ENCODE data around the gene LRRN2. TPM values are rescaled to one million over a fixed set of nuclear protein-coding genes. Genes with fewer than 3 reads are reported as not detected.

The LRRN2 gene
- total and polyA plus RNA-seq, 2 experiments from 2014 or later: 0.74 to 2.6 TPM

- TF ChIP-seq, protein P1, sequence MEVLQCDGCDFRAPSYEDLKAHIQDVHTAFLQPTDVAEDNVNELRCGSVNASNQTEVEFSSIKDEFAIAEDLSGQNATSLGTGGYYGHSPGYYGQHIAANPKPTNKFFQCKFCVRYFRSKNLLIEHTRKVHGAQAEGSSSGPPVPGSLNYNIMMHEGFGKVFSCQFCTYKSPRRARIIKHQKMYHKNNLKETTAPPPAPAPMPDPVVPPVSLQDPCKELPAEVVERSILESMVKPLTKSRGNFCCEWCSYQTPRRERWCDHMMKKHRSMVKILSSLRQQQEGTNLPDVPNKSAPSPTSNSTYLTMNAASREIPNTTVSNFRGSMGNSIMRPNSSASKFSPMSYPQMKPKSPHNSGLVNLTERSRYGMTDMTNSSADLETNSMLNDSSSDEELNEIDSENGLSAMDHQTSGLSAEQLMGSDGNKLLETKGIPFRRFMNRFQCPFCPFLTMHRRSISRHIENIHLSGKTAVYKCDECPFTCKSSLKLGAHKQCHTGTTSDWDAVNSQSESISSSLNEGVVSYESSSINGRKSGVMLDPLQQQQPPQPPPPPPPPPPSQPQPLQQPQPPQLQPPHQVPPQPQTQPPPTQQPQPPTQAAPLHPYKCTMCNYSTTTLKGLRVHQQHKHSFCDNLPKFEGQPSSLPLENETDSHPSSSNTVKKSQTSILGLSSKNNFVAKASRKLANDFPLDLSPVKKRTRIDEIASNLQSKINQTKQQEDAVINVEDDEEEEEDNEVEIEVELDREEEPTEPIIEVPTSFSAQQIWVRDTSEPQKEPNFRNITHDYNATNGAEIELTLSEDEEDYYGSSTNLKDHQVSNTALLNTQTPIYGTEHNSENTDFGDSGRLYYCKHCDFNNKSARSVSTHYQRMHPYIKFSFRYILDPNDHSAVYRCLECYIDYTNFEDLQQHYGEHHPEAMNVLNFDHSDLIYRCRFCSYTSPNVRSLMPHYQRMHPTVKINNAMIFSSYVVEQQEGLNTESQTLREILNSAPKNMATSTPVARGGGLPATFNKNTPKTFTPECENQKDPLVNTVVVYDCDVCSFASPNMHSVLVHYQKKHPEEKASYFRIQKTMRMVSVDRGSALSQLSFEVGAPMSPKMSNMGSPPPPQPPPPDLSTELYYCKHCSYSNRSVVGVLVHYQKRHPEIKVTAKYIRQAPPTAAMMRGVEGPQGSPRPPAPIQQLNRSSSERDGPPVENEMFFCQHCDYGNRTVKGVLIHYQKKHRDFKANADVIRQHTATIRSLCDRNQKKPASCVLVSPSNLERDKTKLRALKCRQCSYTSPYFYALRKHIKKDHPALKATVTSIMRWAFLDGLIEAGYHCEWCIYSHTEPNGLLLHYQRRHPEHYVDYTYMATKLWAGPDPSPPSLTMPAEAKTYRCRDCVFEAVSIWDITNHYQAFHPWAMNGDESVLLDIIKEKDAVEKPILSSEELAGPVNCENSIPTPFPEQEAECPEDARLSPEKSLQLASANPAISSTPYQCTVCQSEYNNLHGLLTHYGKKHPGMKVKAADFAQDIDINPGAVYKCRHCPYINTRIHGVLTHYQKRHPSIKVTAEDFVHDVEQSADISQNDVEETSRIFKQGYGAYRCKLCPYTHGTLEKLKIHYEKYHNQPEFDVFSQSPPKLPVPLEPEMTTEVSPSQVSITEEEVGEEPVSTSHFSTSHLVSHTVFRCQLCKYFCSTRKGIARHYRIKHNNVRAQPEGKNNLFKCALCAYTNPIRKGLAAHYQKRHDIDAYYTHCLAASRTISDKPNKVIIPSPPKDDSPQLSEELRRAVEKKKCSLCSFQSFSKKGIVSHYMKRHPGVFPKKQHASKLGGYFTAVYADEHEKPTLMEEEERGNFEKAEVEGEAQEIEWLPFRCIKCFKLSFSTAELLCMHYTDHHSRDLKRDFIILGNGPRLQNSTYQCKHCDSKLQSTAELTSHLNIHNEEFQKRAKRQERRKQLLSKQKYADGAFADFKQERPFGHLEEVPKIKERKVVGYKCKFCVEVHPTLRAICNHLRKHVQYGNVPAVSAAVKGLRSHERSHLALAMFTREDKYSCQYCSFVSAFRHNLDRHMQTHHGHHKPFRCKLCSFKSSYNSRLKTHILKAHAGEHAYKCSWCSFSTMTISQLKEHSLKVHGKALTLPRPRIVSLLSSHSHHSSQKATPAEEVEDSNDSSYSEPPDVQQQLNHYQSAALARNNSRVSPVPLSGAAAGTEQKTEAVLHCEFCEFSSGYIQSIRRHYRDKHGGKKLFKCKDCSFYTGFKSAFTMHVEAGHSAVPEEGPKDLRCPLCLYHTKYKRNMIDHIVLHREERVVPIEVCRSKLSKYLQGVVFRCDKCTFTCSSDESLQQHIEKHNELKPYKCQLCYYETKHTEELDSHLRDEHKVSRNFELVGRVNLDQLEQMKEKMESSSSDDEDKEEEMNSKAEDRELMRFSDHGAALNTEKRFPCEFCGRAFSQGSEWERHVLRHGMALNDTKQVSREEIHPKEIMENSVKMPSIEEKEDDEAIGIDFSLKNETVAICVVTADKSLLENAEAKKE (CRISPR knock-in tag; IDR thresholded peaks at IDR 0.05): no peak
- no peak for TF ChIP-seq CREB1 (CRISPR knock-in tag; IDR thresholded peaks at IDR 0.05; ENCODE audit: low read depth)
Measured at GRCh38 chr1:204663644-204664383, 21.7 kb downstream of the LRRN2 start (continued).

- no peak for DNase-seq (ENCODE audit: low spot score)
- H3K4me1 ChIP-seq (ENCODE audit: insufficient read depth): peaks cover 5% of the 10 kb centered on the region; the same call in 1 of the 2 replicates
- H3K27ac ChIP-seq (ENCODE audit: low read depth): no peak overlapping the region
- H3K4me2 ChIP-seq: no peak overlapping the region
- Mint-ChIP-seq H3K4me1 (peaks cover 18% of the 10 kb centered on the region), H3K27ac (no peak overlapping the region), H3K27me3 (ENCODE audit: insufficient read depth, low read depth, poor library complexity) (peaks cover 9% of the 10 kb centered on the region), H3K9me3 (no peaks in the 10 kb centered on the region), H3K4me3 (no peak overlapping the region), H3K36me3 (ENCODE audit: low read depth) (no peaks in the 10 kb centered on the region)
- H3K4me3 ChIP-seq: no peak overlapping the region
- TF ChIP-seq, protein P2, sequence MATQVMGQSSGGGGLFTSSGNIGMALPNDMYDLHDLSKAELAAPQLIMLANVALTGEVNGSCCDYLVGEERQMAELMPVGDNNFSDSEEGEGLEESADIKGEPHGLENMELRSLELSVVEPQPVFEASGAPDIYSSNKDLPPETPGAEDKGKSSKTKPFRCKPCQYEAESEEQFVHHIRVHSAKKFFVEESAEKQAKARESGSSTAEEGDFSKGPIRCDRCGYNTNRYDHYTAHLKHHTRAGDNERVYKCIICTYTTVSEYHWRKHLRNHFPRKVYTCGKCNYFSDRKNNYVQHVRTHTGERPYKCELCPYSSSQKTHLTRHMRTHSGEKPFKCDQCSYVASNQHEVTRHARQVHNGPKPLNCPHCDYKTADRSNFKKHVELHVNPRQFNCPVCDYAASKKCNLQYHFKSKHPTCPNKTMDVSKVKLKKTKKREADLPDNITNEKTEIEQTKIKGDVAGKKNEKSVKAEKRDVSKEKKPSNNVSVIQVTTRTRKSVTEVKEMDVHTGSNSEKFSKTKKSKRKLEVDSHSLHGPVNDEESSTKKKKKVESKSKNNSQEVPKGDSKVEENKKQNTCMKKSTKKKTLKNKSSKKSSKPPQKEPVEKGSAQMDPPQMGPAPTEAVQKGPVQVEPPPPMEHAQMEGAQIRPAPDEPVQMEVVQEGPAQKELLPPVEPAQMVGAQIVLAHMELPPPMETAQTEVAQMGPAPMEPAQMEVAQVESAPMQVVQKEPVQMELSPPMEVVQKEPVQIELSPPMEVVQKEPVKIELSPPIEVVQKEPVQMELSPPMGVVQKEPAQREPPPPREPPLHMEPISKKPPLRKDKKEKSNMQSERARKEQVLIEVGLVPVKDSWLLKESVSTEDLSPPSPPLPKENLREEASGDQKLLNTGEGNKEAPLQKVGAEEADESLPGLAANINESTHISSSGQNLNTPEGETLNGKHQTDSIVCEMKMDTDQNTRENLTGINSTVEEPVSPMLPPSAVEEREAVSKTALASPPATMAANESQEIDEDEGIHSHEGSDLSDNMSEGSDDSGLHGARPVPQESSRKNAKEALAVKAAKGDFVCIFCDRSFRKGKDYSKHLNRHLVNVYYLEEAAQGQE (IDR thresholded peaks at IDR 0.05; ENCODE audit: unreplicated experiment): no peak
- TF ChIP-seq ETS1 (IDR thresholded peaks at IDR 0.05) (no peak), CTCF (conservative IDR thresholded peaks at IDR 0.05; ENCODE audit: low read depth in 2 of 2) (no peak)
- H3K36me3 ChIP-seq (ENCODE audit: insufficient read depth): no peaks in the 10 kb centered on the region
- H3F3A ChIP-seq (replicated peaks; ENCODE audit: low read depth): no peaks in the 10 kb centered on the region
- H4K20me1 ChIP-seq (replicated peaks; ENCODE audit: insufficient read depth): no peaks in the 10 kb centered on the region
- ATAC-seq: no peak
- no peaks in the 10 kb centered on the region for H3K79me2 ChIP-seq (replicated peaks; ENCODE audit: insufficient read depth)
- H2AFZ ChIP-seq: no peak overlapping the region
- no peaks in the 10 kb centered on the region for H3K27me3 ChIP-seq (ENCODE audit: insufficient read depth)
- no peaks in the 10 kb centered on the region for H3K9me2 ChIP-seq (ENCODE audit: insufficient read depth)
Measured at GRCh38 chr1:204662530-204662929, 23.0 kb downstream of the LRRN2 start.

All from GM23338 (cell line).